ENCODE measurements around the gene METTL9. TPM values are rescaled to one million over a fixed set of nuclear protein-coding genes. Genes with fewer than 3 reads are reported as not detected.

The METTL9 gene
- total and polyA plus RNA-seq, 9 of the 15 experiments (the other 6 are each of a cell fraction or from before 2014, with no cell fraction given): 12.2 to 107 (median 79.1) TPM

DNA sequence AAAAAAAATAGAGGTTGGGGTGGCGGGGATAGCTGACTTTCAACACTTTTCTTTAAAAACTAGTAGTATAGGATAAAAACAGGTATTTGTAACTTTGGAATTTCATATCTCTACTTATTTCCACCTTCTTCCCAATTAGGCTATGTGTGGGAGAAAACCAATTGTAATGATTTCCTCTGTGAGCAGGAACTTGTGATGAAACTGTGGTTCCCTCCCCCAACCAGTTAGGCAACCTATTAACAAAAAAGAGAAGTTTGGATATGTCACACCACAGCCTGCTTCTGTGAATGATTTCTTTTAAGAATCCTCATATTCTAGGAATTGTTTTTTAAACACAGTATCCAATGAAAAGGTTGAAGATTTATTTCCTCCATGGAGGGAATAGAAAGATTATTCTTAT lies 51.1 kb downstream of the METTL9 start (continued):
- no peak for TF ChIP-seq ZNF778 (CRISPR knock-in tag; IDR thresholded peaks at IDR 0.05)
- peak; percentile 53 for TF ChIP-seq CEBPB (tag; IDR thresholded peaks at IDR 0.05)
- no peak for TF ChIP-seq ZNF212 (CRISPR knock-in tag; IDR thresholded peaks at IDR 0.05)
- TF ChIP-seq CEBPG (CRISPR knock-in tag; IDR thresholded peaks at IDR 0.05): no peak
- peak in 1 of 2 experiments; percentile 52; a peak in 2 of 4 replicates for TF ChIP-seq CEBPG (tag; conservative IDR thresholded peaks at IDR 0.05 in 1 of 2, IDR thresholded peaks at IDR 0.05 in 1 of 2)
- TF ChIP-seq HMGXB4 (CRISPR knock-in tag; IDR thresholded peaks at IDR 0.05): no peak

DNA sequence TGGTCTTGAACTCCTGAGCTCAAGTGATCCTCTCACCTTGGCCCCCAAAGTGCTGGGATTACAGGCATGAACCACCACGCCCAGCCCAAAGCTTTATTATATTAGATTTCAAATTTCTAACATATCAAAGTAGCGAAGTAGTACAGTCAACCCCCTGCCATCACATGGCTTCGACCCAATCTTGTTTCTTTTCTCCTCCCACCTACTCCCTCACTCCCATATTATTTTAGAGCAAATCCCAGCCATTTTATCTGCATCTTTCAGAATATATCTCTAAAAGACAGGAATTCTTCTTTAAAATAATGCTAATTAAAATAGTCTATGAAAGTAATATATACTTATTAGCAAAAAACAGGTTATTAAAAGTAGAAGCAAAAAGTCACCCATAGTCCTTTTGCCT lies 52.1 kb downstream of the METTL9 start:
- no peak overlapping the region for H3K4me2 ChIP-seq (ENCODE audit: insufficient read depth, low read length)
- H3K27me3 ChIP-seq (ENCODE audit: control insufficient read depth in 2 of 2, insufficient read depth in 2 of 2, low read length in 2 of 2): no peaks in the 10 kb centered on the region
- H3K9me3 ChIP-seq (replicated peaks; ENCODE audit: control insufficient read depth, insufficient read depth, low read depth, low read length): no peaks in the 10 kb centered on the region
- H3K27ac ChIP-seq (ENCODE audit: extremely low read depth, low read depth, low read length): no peak overlapping the region
- no peaks in the 10 kb centered on the region for H3K79me2 ChIP-seq (ENCODE audit: control insufficient read depth, insufficient read depth, low read length)
- H2AFZ ChIP-seq (ENCODE audit: low read depth, low read length): no peak overlapping the region
- no peak overlapping the region for H3K9ac ChIP-seq (ENCODE audit: insufficient read depth in 1 of 2, low read depth in 2 of 2, low read length in 2 of 2)
- H3K9me1 ChIP-seq (ENCODE audit: control insufficient read depth, insufficient read depth, low read length): no peaks in the 10 kb centered on the region
- BruUV-seq (replicated peaks): no TSS peak
- no peak for FAIRE-seq
- H3K4me3 ChIP-seq: no peak overlapping the region
- intact Hi-C loops (cut with micrococcal nuclease): no loop called here
- peaks cover 20% of the 10 kb centered on the region; the same call in 2 of the 3 replicates for H3K36me3 ChIP-seq (ENCODE audit: control insufficient read depth, insufficient read depth, low read length)
- H3K4me1 ChIP-seq (replicated peaks in 1 of 2; ENCODE audit: control insufficient read depth in 2 of 2, insufficient read depth in 2 of 2, low read length in 2 of 2): no peaks in the 10 kb centered on the region
- ChIA-PET CTCF (ENCODE audit: low intra/inter-chr PET ratio) (no interaction called here), POLR2A (no interaction called here)
- no peak for DNase-seq (ENCODE audit: extremely low read depth in 1 of 4, low spot score in 3 of 4)
- WGBS (ENCODE audit: insufficient coverage, low coverage, missing lambda C conversion rate): 88% methylated on average over 3 of the region's 3 CpGs
- H4K20me1 ChIP-seq (replicated peaks; ENCODE audit: control insufficient read depth, insufficient read depth, low read length): no peaks in the 10 kb centered on the region
- in situ Hi-C loops (cut with MboI): no loop called here
- ATAC-seq: no peak
- TF ChIP-seq, protein P1, sequence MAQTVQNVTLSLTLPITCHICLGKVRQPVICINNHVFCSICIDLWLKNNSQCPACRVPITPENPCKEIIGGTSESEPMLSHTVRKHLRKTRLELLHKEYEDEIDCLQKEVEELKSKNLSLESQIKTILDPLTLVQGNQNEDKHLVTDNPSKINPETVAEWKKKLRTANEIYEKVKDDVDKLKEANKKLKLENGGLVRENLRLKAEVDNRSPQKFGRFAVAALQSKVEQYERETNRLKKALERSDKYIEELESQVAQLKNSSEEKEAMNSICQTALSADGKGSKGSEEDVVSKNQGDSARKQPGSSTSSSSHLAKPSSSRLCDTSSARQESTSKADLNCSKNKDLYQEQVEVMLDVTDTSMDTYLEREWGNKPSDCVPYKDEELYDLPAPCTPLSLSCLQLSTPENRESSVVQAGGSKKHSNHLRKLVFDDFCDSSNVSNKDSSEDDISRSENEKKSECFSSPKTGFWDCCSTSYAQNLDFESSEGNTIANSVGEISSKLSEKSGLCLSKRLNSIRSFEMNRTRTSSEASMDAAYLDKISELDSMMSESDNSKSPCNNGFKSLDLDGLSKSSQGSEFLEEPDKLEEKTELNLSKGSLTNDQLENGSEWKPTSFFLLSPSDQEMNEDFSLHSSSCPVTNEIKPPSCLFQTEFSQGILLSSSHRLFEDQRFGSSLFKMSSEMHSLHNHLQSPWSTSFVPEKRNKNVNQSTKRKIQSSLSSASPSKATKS (CRISPR knock-in tag; IDR thresholded peaks at IDR 0.05): no peak
- TF ChIP-seq MED1 (CRISPR knock-in tag; IDR thresholded peaks at IDR 0.05; ENCODE audit: borderline replicate concordance) (no peak), POLR2AphosphoS2 (IDR thresholded peaks at IDR 0.05; ENCODE audit: low read length) (no peak), EZH2 (IDR thresholded peaks at IDR 0.05; ENCODE audit: borderline replicate concordance, low read depth, low read length) (no peak), TEAD2 (tag; IDR thresholded peaks at IDR 0.05) (no peak), FOXJ3 (CRISPR knock-in tag; IDR thresholded peaks at IDR 0.05) (no peak), ID3 (CRISPR knock-in tag; IDR thresholded peaks at IDR 0.05) (no peak), ID3 (tag; IDR thresholded peaks at IDR 0.05) (no peak), NFATC3 (IDR thresholded peaks at IDR 0.05) (no peak)
- TF ChIP-seq, protein P2, sequence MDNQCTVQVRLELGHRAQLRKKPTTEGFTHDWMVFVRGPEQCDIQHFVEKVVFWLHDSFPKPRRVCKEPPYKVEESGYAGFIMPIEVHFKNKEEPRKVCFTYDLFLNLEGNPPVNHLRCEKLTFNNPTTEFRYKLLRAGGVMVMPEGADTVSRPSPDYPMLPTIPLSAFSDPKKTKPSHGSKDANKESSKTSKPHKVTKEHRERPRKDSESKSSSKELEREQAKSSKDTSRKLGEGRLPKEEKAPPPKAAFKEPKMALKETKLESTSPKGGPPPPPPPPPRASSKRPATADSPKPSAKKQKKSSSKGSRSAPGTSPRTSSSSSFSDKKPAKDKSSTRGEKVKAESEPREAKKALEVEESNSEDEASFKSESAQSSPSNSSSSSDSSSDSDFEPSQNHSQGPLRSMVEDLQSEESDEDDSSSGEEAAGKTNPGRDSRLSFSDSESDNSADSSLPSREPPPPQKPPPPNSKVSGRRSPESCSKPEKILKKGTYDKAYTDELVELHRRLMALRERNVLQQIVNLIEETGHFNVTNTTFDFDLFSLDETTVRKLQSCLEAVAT (IDR thresholded peaks at IDR 0.05): no peak

Data from K562 (cell line).